ENCODE measurements around the gene ABCB9. TPM values are rescaled to one million over a fixed set of nuclear protein-coding genes. Genes with fewer than 3 reads are reported as not detected.

The ABCB9 gene
- total RNA-seq, 6 experiments from 2014 or later, result 9.2 to 11.1 (median 10.0) TPM

DNA sequence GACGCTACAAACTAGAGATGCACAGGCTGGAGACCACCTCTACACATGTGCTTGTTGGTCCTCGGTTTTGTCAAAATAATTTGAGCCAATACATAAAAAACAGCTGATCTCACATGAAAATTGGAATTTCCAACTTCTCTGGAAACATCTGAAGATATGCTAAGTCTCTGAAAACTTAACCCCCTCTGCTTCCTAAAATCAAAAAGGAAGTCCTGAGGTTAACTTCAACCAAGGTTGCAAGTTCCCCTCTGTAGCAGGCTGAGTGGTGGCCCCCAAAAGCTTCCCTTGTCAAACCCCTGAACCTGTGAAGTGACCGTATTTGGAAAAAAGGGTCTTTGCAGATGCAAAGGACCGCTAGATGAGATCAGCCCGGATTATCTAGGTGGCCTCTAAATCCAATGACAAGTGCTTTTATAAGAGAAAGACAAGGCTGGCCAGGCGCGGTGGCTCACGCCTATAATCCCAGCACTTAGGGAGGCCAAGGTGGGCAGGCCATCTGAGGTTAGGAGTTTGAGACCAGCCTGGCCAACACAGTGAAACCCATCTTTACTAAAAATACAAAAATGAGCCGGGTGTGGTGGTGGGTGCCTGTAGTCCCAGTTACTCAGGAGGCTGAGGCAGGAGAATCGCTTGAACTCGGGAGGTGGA, 38.4 kb downstream of the ABCB9 start:
- no peak for DNase-seq
- Mint-ChIP-seq H3K4me1 (ENCODE audit: low read depth) (no peaks in the 10 kb centered on the region), H3K27ac (no peak overlapping the region), H3K4me3 (no peak overlapping the region), H3K9me3 (no peaks in the 10 kb centered on the region), H3K36me3 (ENCODE audit: low read depth) (no peaks in the 10 kb centered on the region), H3K27me3 (ENCODE audit: insufficient read depth) (no peaks in the 10 kb centered on the region)
- TF ChIP-seq, protein P1, sequence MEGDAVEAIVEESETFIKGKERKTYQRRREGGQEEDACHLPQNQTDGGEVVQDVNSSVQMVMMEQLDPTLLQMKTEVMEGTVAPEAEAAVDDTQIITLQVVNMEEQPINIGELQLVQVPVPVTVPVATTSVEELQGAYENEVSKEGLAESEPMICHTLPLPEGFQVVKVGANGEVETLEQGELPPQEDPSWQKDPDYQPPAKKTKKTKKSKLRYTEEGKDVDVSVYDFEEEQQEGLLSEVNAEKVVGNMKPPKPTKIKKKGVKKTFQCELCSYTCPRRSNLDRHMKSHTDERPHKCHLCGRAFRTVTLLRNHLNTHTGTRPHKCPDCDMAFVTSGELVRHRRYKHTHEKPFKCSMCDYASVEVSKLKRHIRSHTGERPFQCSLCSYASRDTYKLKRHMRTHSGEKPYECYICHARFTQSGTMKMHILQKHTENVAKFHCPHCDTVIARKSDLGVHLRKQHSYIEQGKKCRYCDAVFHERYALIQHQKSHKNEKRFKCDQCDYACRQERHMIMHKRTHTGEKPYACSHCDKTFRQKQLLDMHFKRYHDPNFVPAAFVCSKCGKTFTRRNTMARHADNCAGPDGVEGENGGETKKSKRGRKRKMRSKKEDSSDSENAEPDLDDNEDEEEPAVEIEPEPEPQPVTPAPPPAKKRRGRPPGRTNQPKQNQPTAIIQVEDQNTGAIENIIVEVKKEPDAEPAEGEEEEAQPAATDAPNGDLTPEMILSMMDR (IDR thresholded peaks at IDR 0.05), result no peak

DNA sequence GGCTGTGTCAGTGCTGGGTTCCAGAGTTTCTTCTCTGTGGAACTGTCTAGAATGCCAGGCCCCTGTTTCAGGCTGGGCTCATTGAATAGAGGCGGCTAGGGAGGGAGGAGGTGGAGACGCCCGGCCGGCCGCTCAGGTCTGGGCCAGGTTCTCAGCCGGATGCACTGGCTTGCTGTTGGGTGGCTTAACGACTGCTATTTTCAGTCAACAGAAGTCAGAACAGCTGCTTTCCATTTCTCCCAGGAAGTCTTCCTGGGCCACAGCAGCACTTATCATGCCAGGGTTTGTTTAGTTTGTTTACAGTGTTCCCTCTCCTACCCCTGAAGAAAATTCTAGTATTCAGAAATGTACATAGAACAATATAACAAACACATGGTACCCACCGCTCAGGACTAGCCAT, 44.3 kb downstream of the ABCB9 start:
- Mint-ChIP-seq H3K4me1 (ENCODE audit: low read depth) (peaks cover 27% of the 10 kb centered on the region), H3K9me3 (no peaks in the 10 kb centered on the region), H3K4me3 (no peak overlapping the region), H3K27me3 (ENCODE audit: insufficient read depth) (no peaks in the 10 kb centered on the region), H3K36me3 (ENCODE audit: low read depth) (no peaks in the 10 kb centered on the region), H3K27ac (no peak overlapping the region)
- no peak for DNase-seq
- TF ChIP-seq, protein P1 (IDR thresholded peaks at IDR 0.05), result no peak

- TF ChIP-seq, protein P1 (IDR thresholded peaks at IDR 0.05), result no peak
- Mint-ChIP-seq H3K4me1 (ENCODE audit: low read depth) (peaks cover 39% of the 10 kb centered on the region), H3K27me3 (ENCODE audit: insufficient read depth) (no peaks in the 10 kb centered on the region), H3K9me3 (no peaks in the 10 kb centered on the region), H3K27ac (no peak overlapping the region), H3K4me3 (no peak overlapping the region), H3K36me3 (ENCODE audit: low read depth) (no peaks in the 10 kb centered on the region)
- no peak for DNase-seq
Observed at GRCh38 chr12:122920687-122921086, 45.6 kb downstream of the ABCB9 start.

DNA sequence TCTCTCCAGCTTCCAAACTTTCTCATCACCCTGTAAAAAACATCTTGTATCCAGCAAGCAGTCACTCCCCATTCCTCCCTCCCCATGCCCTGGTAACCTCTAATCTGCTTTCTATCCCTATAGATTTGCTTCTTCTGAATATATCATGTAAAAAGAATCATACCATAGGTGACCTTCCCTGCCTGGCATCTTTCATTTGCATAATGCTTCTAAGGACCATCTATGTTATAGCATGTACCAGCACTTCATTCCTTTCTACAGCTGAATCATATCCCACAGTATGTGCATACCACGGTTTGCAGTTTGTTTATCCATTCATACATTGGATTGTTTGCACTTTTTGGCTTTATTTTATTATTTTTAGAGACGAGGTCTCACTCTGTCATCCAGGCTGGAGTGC, 47.4 kb downstream of the ABCB9 start:
- DNase-seq, result no peak
- Mint-ChIP-seq H3K9me3 (no peaks in the 10 kb centered on the region), H3K4me1 (ENCODE audit: low read depth) (peaks cover 41% of the 10 kb centered on the region)

GRCh38 chr12:122917507-122918121, 48.6 kb downstream of the ABCB9 start:
- peak; percentile 78 for DNase-seq
- Mint-ChIP-seq H3K27ac (peak overlapping the region; percentile 56), H3K9me3 (no peaks in the 10 kb centered on the region), H3K27me3 (ENCODE audit: insufficient read depth) (no peaks in the 10 kb centered on the region), H3K4me3 (no peak overlapping the region), H3K4me1 (ENCODE audit: low read depth) (peaks cover 41% of the 10 kb centered on the region), H3K36me3 (ENCODE audit: low read depth) (no peaks in the 10 kb centered on the region)
- TF ChIP-seq, protein P1 (IDR thresholded peaks at IDR 0.05), result no peak

More for the DNA sequence above, 47.4 kb downstream of the ABCB9 start:
- Mint-ChIP-seq H3K27ac (no peak overlapping the region), H3K27me3 (ENCODE audit: insufficient read depth) (no peaks in the 10 kb centered on the region), H3K36me3 (ENCODE audit: low read depth) (no peaks in the 10 kb centered on the region), H3K4me3 (no peak overlapping the region)
- TF ChIP-seq, protein P1 (IDR thresholded peaks at IDR 0.05), result no peak

Data from HFFc6 (cell line).